GM12878 (cell line): ENCODE measurements around the gene DPP6.

Source experiments
- CHD2 ChIP-seq: IDR thresholded peaks from 2 replicates; pipeline ENCODE4 v1.6.1; 2011; ENCODE audit warnings: low read depth, low read length, improper control_type of control experiment, borderline replicate concordance
- CTCF ChIP-seq, 3 experiments: IDR thresholded peaks in 2 of 3; conservative IDR thresholded peaks in 1 of 3; 2 replicates each; pipeline ENCODE4 v1.5.1; 2011; ENCODE audit warnings: low read depth in 3 of 3, low read length in 3 of 3, mild to moderate bottlenecking in 3 of 3, control low read depth in 2 of 3, moderate library complexity in 2 of 3, inconsistent platforms in 1 of 3, mixed read lengths in 1 of 3; ENCODE audit not compliant: control insufficient read depth in 2 of 3, insufficient read depth in 1 of 3; ENCODE audit errors: extremely low read depth in 1 of 3
- EZH2 ChIP-seq: IDR thresholded peaks from 2 replicates; pipeline ENCODE4 v1.6.1; 2012; ENCODE audit warnings: low read depth, mild to moderate bottlenecking, control low read depth, inconsistent platforms, low read length, borderline replicate concordance; ENCODE audit not compliant: control insufficient read depth
- FOXM1 ChIP-seq: IDR thresholded peaks from 2 replicates; pipeline ENCODE4 v1.6.1; 2012; ENCODE audit warnings: low read depth, mild to moderate bottlenecking, inconsistent platforms, low read length, moderate library complexity
- NFIC ChIP-seq: IDR thresholded peaks from 2 replicates; pipeline ENCODE4 v1.6.1; 2012; ENCODE audit warnings: low read depth, mild to moderate bottlenecking, inconsistent platforms, low read length, moderate library complexity
- NFXL1 ChIP-seq: fragments of 450-650 bp; IDR thresholded peaks from 2 replicates; pipeline ENCODE4 v1.6.1; 2017; ENCODE audit warnings: antibody characterized with exemption, mild to moderate bottlenecking, borderline replicate concordance
- NFYA ChIP-seq: IDR thresholded peaks from 2 replicates; pipeline ENCODE4 v1.6.1; 2011; ENCODE audit warnings: low read depth, mild to moderate bottlenecking, low read length, improper control_type of control experiment, borderline replicate concordance
- PBX3 ChIP-seq: IDR thresholded peaks from 2 replicates; pipeline ENCODE4 v1.6.1; 2011; ENCODE audit warnings: mild to moderate bottlenecking, low read depth, low read length, moderate library complexity; ENCODE audit not compliant: insufficient replicate concordance
- RELA ChIP-seq: fragments of 450-650 bp; IDR thresholded peaks from 2 replicates; pipeline ENCODE4 v1.8.0; 2014; ENCODE audit warnings: borderline replicate concordance; ENCODE audit not compliant: partially characterized antibody
- SP1 ChIP-seq: IDR thresholded peaks from one replicate; pipeline ENCODE4 v1.6.1; 2011; ENCODE audit warnings: low read depth, low read length
- TCF12 ChIP-seq: IDR thresholded peaks from 2 replicates; pipeline ENCODE4 v1.6.1; 2011; ENCODE audit warnings: low read depth, mild to moderate bottlenecking, low read length
- ZNF24 ChIP-seq: fragments of 450-650 bp; IDR thresholded peaks from 2 replicates; pipeline ENCODE4 v1.6.1; 2017; ENCODE audit warnings: antibody characterized with exemption, mild to moderate bottlenecking
- TF ChIP-seq, protein P1 (sequence below): IDR thresholded peaks from 2 replicates; pipeline ENCODE4 v1.6.1; 2012; ENCODE audit warnings: low read depth, low read length, improper control_type of control experiment

DNA sequence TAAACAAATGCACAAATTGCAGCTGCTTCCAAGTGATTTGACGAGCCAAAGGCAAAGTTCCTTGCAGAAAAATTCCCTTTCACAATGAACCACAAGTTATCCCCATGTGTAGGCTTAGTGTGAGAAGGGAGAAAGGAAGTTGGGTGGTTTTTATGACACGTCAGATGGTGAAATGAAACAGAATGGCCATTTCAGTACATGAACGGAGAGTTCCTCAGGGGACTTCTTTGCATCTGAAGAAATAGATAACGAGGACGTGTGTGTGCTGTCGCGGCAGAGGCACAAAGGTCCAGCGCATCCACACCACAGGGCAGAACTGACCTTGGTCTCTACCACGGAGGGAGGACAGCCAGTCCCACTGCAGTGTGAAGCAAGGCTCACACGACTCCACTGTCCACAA is 814.9 kb downstream of the DPP6 start:
- TF ChIP-seq PBX3 (no peak), EZH2 (no peak), NFYA (no peak), RELA (no peak), CTCF (IDR thresholded peaks at IDR 0.05 in 2 of 3, conservative IDR thresholded peaks at IDR 0.05 in 1 of 3; ENCODE audit: control insufficient read depth in 2 of 3, extremely low read depth in 1 of 3, insufficient read depth in 1 of 3, low read depth in 3 of 3, low read length in 3 of 3) (no peak), SP1 (no peak), NFIC (peak; percentile 49; the same call in 1 of the 2 replicates), ZNF24 (no peak), NFXL1 (no peak), FOXM1 (0 out of 2 replicates have a peak, but pooled peaks have one; percentile 36), TCF12 (0 out of 2 replicates have a peak, but pooled peaks have one; percentile 25), CHD2 (no peak; the same call in 1 of the 2 replicates)
- TF ChIP-seq, protein P1, sequence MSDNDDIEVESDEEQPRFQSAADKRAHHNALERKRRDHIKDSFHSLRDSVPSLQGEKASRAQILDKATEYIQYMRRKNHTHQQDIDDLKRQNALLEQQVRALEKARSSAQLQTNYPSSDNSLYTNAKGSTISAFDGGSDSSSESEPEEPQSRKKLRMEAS, result no peak
